Measurements from ENCODE around the gene PKD1.
"Not testable (repeated sequence)": the region's sequence is repeated elsewhere in the genome, so short reads cannot be mapped to it uniquely, and the experiment has no call there.

Gene PKD1

DNA sequence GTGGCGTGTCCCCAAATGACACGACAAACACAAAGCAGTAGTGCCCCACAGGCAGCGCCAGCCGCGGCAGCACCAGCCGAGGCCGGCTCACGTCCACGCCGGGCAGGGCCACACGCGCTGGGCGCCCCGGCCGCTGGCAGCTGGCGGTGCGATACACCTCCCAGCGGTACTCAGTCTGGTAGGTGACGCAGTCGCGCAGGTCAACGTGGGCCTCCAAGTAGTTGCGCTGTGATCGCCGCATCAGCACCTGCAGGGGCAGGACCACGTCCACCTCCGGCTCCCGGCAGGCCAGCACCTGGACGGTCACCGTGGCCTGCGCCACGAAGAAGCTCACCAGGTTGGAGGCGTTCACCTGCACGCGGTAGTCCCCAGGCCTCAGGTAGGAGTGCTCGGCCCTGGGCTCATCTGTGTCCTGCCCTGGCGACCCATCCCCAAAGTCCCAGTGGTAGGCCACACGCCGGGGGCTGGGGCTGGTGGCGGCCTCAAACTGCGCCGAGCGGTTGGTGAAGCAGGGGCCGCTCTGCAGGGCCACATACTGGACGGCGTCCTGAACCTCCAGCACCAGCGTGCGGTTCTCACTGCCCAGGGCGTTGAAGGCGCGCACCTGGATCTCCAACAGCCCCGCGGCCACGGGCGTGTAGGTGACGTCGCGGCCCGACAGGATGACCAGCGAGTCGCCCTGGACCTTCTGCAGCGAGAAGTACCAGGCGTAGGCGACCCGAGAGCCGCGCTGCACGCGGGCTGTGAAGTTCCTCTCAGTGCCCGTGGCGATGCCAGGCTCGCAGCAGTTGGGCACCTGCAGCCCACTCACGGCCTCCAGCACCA lies 27.0 kb downstream of the PKD1 start:
- not testable (repeated sequence) for H3K9me3 ChIP-seq (ENCODE audit: control insufficient read depth in 2 of 2, low read length in 2 of 2); H3K27me3 ChIP-seq (ENCODE audit: control insufficient read depth in 2 of 2, insufficient read depth in 2 of 2, low read length in 2 of 2); H3K27ac ChIP-seq (ENCODE audit: low read depth in 2 of 2, low read length in 2 of 2); H3K9ac ChIP-seq (ENCODE audit: low read depth in 1 of 2, low read length in 2 of 2); H3K4me3 ChIP-seq (ENCODE audit: low read length in 2 of 2); H3K4me1 ChIP-seq (ENCODE audit: control insufficient read depth in 2 of 2, insufficient read depth in 2 of 2, low read length in 2 of 2); H3K36me3 ChIP-seq (ENCODE audit: control insufficient read depth in 2 of 2, insufficient read depth in 2 of 2, low read length in 2 of 2)

DNA sequence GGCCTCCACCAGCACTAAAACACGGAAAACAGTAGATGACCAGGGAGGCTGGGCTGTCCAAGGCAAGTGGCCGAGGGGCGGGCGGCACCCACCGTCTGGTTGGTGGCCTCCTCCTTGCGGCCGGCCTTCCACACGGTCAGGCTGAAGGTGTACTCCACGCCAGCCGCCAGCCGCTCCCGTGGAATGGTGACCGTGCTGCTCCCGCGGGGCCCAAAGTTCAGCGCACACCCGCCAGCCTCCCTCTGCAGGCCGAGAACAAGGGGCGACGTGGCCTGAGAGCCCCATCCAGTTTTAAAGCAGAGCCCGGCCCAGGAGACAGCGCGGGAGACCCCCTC lies 27.9 kb downstream of the PKD1 start:
- not testable (repeated sequence) for H3K9me3 ChIP-seq (ENCODE audit: control insufficient read depth in 2 of 2, low read length in 2 of 2); H3K27me3 ChIP-seq (ENCODE audit: control insufficient read depth in 2 of 2, insufficient read depth in 2 of 2, low read length in 2 of 2); H3K9ac ChIP-seq (ENCODE audit: low read depth in 1 of 2, low read length in 2 of 2); H3K36me3 ChIP-seq (ENCODE audit: control insufficient read depth in 2 of 2, insufficient read depth in 2 of 2, low read length in 2 of 2); H3K27ac ChIP-seq (ENCODE audit: low read depth in 2 of 2, low read length in 2 of 2); H3K4me1 ChIP-seq (ENCODE audit: control insufficient read depth in 2 of 2, insufficient read depth in 2 of 2, low read length in 2 of 2); H3K4me3 ChIP-seq (ENCODE audit: low read length in 2 of 2)

DNA sequence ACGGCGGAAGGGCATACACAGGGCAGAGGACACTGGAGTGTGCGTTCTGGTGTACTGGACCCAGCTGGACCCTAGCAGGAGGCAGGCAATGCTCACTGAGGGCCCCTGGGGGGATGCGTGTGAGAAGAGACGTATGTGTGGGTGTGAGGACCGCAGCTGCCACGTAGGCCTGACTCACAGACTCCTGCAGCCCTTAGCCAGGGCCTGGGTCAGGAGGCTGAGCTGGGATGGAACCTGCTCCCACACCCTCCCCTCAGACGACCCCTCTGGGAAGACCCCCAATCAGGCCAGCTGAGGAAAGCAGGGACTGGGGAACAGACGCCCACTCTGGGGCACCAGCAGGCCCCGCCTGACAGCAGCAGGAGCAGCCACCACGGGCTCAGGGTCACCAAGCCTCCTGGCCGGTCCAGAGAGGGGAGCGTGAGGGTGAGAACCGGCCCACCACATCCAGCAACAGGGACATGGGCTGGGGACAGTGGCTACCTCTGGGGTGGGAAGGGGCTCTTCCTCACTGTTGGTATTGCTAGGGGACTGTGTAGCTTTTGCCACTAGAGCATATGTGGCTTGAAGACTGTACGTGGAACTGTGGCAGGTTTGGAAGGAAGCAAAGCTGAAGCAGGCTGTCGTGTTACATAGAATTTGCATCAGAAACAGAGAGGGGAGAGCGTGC lies 28.4 kb downstream of the PKD1 start:
- not testable (repeated sequence) for H3K9me3 ChIP-seq (ENCODE audit: control insufficient read depth in 2 of 2, low read length in 2 of 2); H3K4me3 ChIP-seq (ENCODE audit: low read length in 2 of 2); H3K27me3 ChIP-seq (ENCODE audit: control insufficient read depth in 2 of 2, insufficient read depth in 2 of 2, low read length in 2 of 2); H3K27ac ChIP-seq (ENCODE audit: low read depth in 2 of 2, low read length in 2 of 2); H3K36me3 ChIP-seq (ENCODE audit: control insufficient read depth in 2 of 2, insufficient read depth in 2 of 2, low read length in 2 of 2); H3K9ac ChIP-seq (ENCODE audit: low read depth in 1 of 2, low read length in 2 of 2); H3K4me1 ChIP-seq (ENCODE audit: control insufficient read depth in 2 of 2, insufficient read depth in 2 of 2, low read length in 2 of 2)

DNA sequence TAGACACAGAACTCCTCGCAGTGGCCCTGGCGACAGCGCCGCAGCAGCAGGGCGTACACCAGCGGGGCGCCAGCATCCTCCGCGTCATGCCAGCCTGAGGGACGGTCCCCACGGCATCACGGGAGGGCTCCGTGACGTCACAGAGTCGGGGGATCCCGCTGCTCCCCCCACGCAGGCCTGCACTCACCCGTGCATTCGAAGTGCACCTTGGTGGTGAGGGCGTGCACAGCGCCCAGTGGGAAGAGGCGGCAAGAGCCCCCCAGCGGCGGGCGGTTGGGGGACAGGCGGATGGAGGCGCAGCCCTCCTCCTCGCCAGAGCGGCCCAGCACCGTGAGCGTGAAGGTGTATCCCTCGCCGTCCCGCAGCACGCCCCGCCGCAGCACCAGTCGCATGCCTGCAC lies 29.5 kb downstream of the PKD1 start:
- not testable (repeated sequence) for H3K9ac ChIP-seq (ENCODE audit: low read depth in 1 of 2, low read length in 2 of 2); H3K27ac ChIP-seq (ENCODE audit: low read depth in 2 of 2, low read length in 2 of 2); H3K4me1 ChIP-seq (ENCODE audit: control insufficient read depth in 2 of 2, insufficient read depth in 2 of 2, low read length in 2 of 2); H3K9me3 ChIP-seq (ENCODE audit: control insufficient read depth in 2 of 2, low read length in 2 of 2); H3K27me3 ChIP-seq (ENCODE audit: control insufficient read depth in 2 of 2, insufficient read depth in 2 of 2, low read length in 2 of 2); H3K4me3 ChIP-seq (ENCODE audit: low read length in 2 of 2); H3K36me3 ChIP-seq (ENCODE audit: control insufficient read depth in 2 of 2, insufficient read depth in 2 of 2, low read length in 2 of 2)

DNA sequence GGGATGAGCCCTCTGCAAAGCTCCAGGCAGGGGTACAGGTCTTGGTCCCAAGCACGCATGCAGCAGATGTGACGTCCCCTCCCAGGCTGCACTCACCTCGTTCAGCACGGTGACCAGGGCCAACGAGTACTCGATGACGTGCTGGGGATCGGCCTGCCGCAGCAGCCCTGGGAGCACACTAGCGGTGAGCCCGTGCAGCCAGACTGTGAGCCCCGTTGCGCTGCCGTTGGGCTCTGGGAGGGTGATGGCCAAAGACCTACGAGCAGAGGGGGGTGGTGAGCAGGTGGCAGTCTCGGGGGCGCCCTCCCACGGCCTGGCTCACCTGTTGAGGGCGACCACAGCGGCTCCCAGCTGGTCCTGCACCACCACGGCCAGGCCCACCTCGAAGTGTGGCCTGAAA lies 29.9 kb downstream of the PKD1 start:
- not testable (repeated sequence) for H3K27ac ChIP-seq (ENCODE audit: low read depth in 2 of 2, low read length in 2 of 2); H3K9me3 ChIP-seq (ENCODE audit: control insufficient read depth in 2 of 2, low read length in 2 of 2); H3K4me3 ChIP-seq (ENCODE audit: low read length in 2 of 2); H3K9ac ChIP-seq (ENCODE audit: low read depth in 1 of 2, low read length in 2 of 2); H3K36me3 ChIP-seq (ENCODE audit: control insufficient read depth in 2 of 2, insufficient read depth in 2 of 2, low read length in 2 of 2); H3K27me3 ChIP-seq (ENCODE audit: control insufficient read depth in 2 of 2, insufficient read depth in 2 of 2, low read length in 2 of 2); H3K4me1 ChIP-seq (ENCODE audit: control insufficient read depth in 2 of 2, insufficient read depth in 2 of 2, low read length in 2 of 2)

DNA sequence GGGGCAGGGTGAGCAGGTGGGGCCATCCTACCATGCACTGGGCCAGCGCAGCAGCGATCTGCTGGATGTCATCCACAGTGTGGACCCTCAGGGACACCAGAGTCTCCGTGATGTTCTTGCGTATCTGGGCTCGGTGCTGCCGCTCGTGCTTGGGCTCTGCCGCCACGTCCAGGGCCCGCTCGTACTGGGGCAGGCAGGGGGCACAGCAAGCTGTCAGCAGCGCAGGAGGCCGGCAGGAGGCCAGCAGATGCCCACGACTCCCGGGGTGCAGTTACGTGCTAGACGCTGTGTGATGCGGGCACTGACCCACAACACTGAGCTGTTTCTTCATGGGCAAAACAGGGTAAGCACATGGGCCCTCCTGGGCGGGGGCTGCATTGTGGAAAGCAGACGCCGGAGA lies 30.4 kb downstream of the PKD1 start:
- H3K9ac ChIP-seq (ENCODE audit: low read depth in 1 of 2, low read length in 2 of 2); H3K27me3 ChIP-seq (ENCODE audit: control insufficient read depth in 2 of 2, insufficient read depth in 2 of 2, low read length in 2 of 2); H3K4me1 ChIP-seq (ENCODE audit: control insufficient read depth in 2 of 2, insufficient read depth in 2 of 2, low read length in 2 of 2); H3K4me3 ChIP-seq (ENCODE audit: low read length in 2 of 2); H3K9me3 ChIP-seq (ENCODE audit: control insufficient read depth in 2 of 2, low read length in 2 of 2); H3K36me3 ChIP-seq (ENCODE audit: control insufficient read depth in 2 of 2, insufficient read depth in 2 of 2, low read length in 2 of 2); H3K27ac ChIP-seq (ENCODE audit: low read depth in 2 of 2, low read length in 2 of 2): not testable (repeated sequence)

DNA sequence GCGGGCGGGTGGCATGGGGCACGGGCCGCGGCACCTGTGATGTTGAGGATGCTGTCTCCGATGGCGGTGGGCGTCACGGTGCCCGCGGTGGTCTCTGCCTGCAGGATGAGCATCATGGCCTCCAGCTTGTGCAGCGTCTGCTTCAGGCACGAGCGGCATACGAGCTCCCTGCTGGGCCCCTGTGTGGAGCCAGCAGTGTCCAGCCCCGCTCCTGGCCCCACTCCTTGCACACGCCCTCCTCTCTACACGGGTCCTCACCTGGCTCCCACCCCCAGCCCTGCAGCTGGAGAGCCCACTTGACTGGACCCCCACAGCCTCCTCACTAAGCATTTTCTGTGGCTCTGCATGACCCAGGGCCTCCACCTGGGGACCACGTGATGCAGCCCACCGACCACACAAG lies 31.2 kb downstream of the PKD1 start:
- H3K36me3 ChIP-seq (ENCODE audit: control insufficient read depth in 2 of 2, insufficient read depth in 2 of 2, low read length in 2 of 2): peaks cover 6 to 11% of the 10 kb centered on the region in 2 donors
- not testable (repeated sequence) for H3K27me3 ChIP-seq (ENCODE audit: control insufficient read depth in 2 of 2, insufficient read depth in 2 of 2, low read length in 2 of 2); H3K9me3 ChIP-seq (ENCODE audit: control insufficient read depth in 2 of 2, low read length in 2 of 2); H3K4me3 ChIP-seq (ENCODE audit: low read length in 2 of 2); H3K27ac ChIP-seq (ENCODE audit: low read depth in 2 of 2, low read length in 2 of 2); H3K9ac ChIP-seq (ENCODE audit: low read depth in 1 of 2, low read length in 2 of 2); H3K4me1 ChIP-seq (ENCODE audit: control insufficient read depth in 2 of 2, insufficient read depth in 2 of 2, low read length in 2 of 2)

DNA sequence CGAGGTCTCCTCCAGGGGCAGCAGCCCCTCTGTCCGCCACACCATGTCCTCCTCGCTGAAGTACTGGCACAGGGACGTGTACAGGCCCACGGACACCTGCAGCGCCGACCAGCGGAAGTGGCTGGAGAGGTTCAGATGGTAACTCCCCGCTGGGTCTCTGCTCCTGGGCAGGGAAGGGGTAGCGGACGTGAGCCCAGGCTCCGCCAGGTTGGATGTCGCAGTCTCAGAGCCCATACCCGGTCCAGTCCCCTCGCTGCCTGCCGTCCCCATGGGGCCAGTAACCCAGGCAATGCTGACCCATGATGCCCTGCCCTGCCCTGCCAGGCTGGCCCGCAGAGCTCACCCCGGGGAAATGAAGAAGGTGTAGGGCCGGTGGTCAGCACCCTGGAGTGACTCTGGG lies 33.2 kb downstream of the PKD1 start:
- Histone ChIP-seq H3K36me3 (ENCODE audit: control insufficient read depth in 2 of 2, insufficient read depth in 2 of 2, low read length in 2 of 2) (peaks cover 2 to 11% of the 10 kb centered on the region in 2 donors), H3K9ac (ENCODE audit: low read depth in 1 of 2, low read length in 2 of 2) (no peak overlapping the region), H3K27ac (ENCODE audit: low read depth in 2 of 2, low read length in 2 of 2) (no peak overlapping the region), H3K4me3 (ENCODE audit: low read length in 2 of 2) (no peak overlapping the region), H3K4me1 (ENCODE audit: control insufficient read depth in 2 of 2, insufficient read depth in 2 of 2, low read length in 2 of 2) (no peaks in the 10 kb centered on the region), H3K27me3 (ENCODE audit: control insufficient read depth in 2 of 2, insufficient read depth in 2 of 2, low read length in 2 of 2) (no peaks in the 10 kb centered on the region), H3K9me3 (ENCODE audit: control insufficient read depth in 2 of 2, low read length in 2 of 2) (no peaks in the 10 kb centered on the region)

DNA sequence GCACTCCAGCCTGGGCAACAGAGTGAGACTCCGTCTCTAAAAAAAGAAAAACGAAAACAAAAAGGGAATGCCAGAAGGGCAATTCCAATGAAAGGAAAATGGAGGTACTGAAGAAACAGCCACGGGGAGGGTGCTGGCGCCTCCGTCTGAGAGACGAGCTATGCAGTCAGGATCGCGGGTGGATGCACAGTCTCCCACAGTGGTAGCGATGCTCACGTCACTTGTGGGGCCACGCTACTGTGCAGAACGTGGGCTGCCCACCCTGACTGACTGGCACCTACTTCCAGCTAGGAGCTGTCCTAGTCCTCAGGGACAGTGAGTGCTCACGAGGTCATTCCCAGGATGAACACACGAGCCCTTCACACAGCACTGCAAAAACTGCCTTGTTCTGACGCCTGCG lies 34.1 kb downstream of the PKD1 start:
- H3K36me3 ChIP-seq (ENCODE audit: control insufficient read depth in 2 of 2, insufficient read depth in 2 of 2, low read length in 2 of 2): peaks cover 2 to 14% of the 10 kb centered on the region in 2 donors
- H3K9ac ChIP-seq (ENCODE audit: low read depth in 1 of 2, low read length in 2 of 2): not testable (repeated sequence)

DNA sequence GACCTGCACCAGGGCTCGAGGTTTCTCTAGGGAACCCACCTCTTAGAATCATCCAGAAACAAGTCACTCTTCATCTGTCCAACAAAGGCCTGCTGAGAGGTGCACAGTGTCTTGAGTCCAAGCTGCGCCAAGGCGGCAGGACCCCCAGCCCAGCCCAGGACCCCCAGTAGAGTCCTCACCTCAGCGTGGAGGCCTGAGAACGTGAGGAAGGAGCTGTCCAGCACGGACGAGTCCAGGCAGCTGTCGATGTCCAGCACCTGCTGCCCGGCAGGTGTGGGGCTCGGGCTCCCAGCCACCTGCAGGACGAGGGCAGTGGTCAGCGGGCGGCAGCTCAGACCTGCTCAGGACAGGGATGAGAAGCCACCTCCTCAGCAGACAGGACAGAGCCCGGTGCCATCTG lies 38.0 kb downstream of the PKD1 start:
- H3K36me3 ChIP-seq (ENCODE audit: control insufficient read depth in 2 of 2, insufficient read depth in 2 of 2, low read length in 2 of 2): peaks cover 7 to 36% of the 10 kb centered on the region in 2 donors
- not testable (repeated sequence) for H3K9ac ChIP-seq (ENCODE audit: low read depth in 1 of 2, low read length in 2 of 2); H3K27ac ChIP-seq (ENCODE audit: low read depth in 2 of 2, low read length in 2 of 2); H3K9me3 ChIP-seq (ENCODE audit: control insufficient read depth in 2 of 2, low read length in 2 of 2); H3K27me3 ChIP-seq (ENCODE audit: control insufficient read depth in 2 of 2, insufficient read depth in 2 of 2, low read length in 2 of 2); H3K4me3 ChIP-seq (ENCODE audit: low read length in 2 of 2); H3K4me1 ChIP-seq (ENCODE audit: control insufficient read depth in 2 of 2, insufficient read depth in 2 of 2, low read length in 2 of 2)

More for the DNA sequence above, 34.1 kb downstream of the PKD1 start:
- H3K9me3 ChIP-seq (ENCODE audit: control insufficient read depth in 2 of 2, low read length in 2 of 2); H3K4me1 ChIP-seq (ENCODE audit: control insufficient read depth in 2 of 2, insufficient read depth in 2 of 2, low read length in 2 of 2); H3K27me3 ChIP-seq (ENCODE audit: control insufficient read depth in 2 of 2, insufficient read depth in 2 of 2, low read length in 2 of 2); H3K4me3 ChIP-seq (ENCODE audit: low read length in 2 of 2); H3K27ac ChIP-seq (ENCODE audit: low read depth in 2 of 2, low read length in 2 of 2): not testable (repeated sequence)
